Activated CD4-positive, alpha-beta T cell treated with anti-CD3 and anti-CD28 coated beads, Interleukin-2, amount 10 ng/mL, durations not matched to agents 7 days and 5 days (primary cell): Measurements from ENCODE around the gene ZNF407. TPM values are rescaled to one million over a fixed set of nuclear protein-coding genes. Genes with fewer than 3 reads are reported as not detected.

Source experiments
- CTCF ChIA-PET: fragments of 350-600 bp; sonication (Branson Sonifier 250); formaldehyde crosslinking; loops from one replicate; lab custom pipeline; 2021; ENCODE audit warnings: antibody characterized with exemption; lab: Charles Lee
- POLR2A ChIA-PET: fragments of 350-600 bp; sonication (Branson Sonifier 250); formaldehyde crosslinking; loops from one replicate; lab custom pipeline; 2021; ENCODE audit warnings: antibody characterized with exemption; lab: Charles Lee
- DNase-seq: peaks from one replicate; pipeline ENCODE4 v3.0.0-alpha.2; 2020
- H3K27ac Mint-ChIP-seq: one replicate; pipeline ENCODE4 v1.8.0; 2021; ENCODE audit warnings: mild to moderate bottlenecking, moderate library complexity, mixed read lengths
- H3K27me3 Mint-ChIP-seq: one replicate; pipeline ENCODE4 v1.8.0; 2021; ENCODE audit warnings: mixed read lengths
- H3K36me3 Mint-ChIP-seq: one replicate; pipeline ENCODE4 v1.8.0; 2021; ENCODE audit warnings: low read depth, mixed read lengths
- H3K4me1 Mint-ChIP-seq: one replicate; pipeline ENCODE4 v1.8.0; 2021; ENCODE audit warnings: mixed read lengths
- H3K4me3 Mint-ChIP-seq: one replicate; pipeline ENCODE4 v1.8.0; 2021; ENCODE audit warnings: mild to moderate bottlenecking, moderate library complexity, mixed read lengths
- H3K9me3 Mint-ChIP-seq: one replicate; pipeline ENCODE4 v1.8.0; 2021; ENCODE audit warnings: mixed read lengths
- total RNA-seq, 2 experiments: library from RNA; stranded (reverse); gene quantifications; one replicate each; pipeline ENCODE4 v1.2.3, GENCODE V29; 2021

Gene ZNF407
- total RNA-seq, 2 experiments from 2014 or later: 19.3 TPM

GRCh38 chr18:74732380-74732779 lies 134.7 kb downstream of the ZNF407 start:
- no peaks in the 10 kb centered on the region for H3K4me1 Mint-ChIP-seq
- peaks cover 4% of the 10 kb centered on the region for H3K36me3 Mint-ChIP-seq
- CTCF ChIA-PET: no interaction called here

GRCh38 chr18:74733598-74733997 lies 135.9 kb downstream of the ZNF407 start:
- Mint-ChIP-seq H3K9me3 (no peaks in the 10 kb centered on the region), H3K4me1 (no peaks in the 10 kb centered on the region), H3K27me3 (no peaks in the 10 kb centered on the region), H3K4me3 (no peak overlapping the region), H3K36me3 (peaks cover 4% of the 10 kb centered on the region), H3K27ac (no peak overlapping the region)
- ChIA-PET CTCF (no interaction called here), POLR2A (no interaction called here)
- no peak for DNase-seq

More at GRCh38 chr18:74732380-74732779, 134.7 kb downstream of the ZNF407 start:
- Mint-ChIP-seq H3K27ac (no peak overlapping the region), H3K9me3 (no peaks in the 10 kb centered on the region), H3K4me3 (no peak overlapping the region), H3K27me3 (no peaks in the 10 kb centered on the region)
- no peak for DNase-seq
- POLR2A ChIA-PET: no interaction called here

DNA sequence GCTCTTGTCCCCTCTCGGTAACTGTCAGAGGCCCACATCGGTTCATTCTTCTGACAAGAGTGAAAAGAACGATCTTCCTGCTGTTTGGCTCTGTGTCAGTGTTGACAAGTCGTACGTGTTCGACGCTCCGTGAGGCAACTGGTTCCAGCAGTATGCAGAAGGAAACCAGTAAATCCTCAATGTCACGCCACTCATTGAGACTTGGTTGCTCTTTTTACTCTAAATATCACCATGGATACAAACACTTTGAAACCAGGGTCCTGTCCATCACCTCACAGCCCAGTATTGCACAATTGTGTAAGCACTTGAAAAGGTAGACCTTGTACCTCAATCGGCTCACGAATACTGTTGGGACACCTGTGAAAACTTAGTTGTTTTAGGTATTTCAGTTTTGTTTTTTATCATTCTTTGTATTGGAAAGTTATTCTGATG lies 136.4 kb downstream of the ZNF407 start:
- Mint-ChIP-seq H3K36me3 (peaks cover 4% of the 10 kb centered on the region), H3K27ac (no peak overlapping the region), H3K4me1 (no peaks in the 10 kb centered on the region), H3K4me3 (no peak overlapping the region), H3K27me3 (no peaks in the 10 kb centered on the region), H3K9me3 (no peaks in the 10 kb centered on the region)
- CTCF ChIA-PET: no interaction called here
- POLR2A ChIA-PET: no interaction called here
- DNase-seq: no peak

GRCh38 chr18:74739926-74740325 lies 142.3 kb downstream of the ZNF407 start:
- Mint-ChIP-seq H3K27ac (no peak overlapping the region), H3K4me1 (no peaks in the 10 kb centered on the region), H3K9me3 (no peaks in the 10 kb centered on the region), H3K27me3 (no peaks in the 10 kb centered on the region), H3K36me3 (no peaks in the 10 kb centered on the region), H3K4me3 (no peak overlapping the region)
- ChIA-PET POLR2A (no interaction called here), CTCF (no interaction called here)
- DNase-seq: no peak

- H3K4me1 Mint-ChIP-seq: no peaks in the 10 kb centered on the region
- no peaks in the 10 kb centered on the region for H3K36me3 Mint-ChIP-seq
- H3K27ac Mint-ChIP-seq: no peak overlapping the region
- H3K9me3 Mint-ChIP-seq: no peaks in the 10 kb centered on the region
- no peak for DNase-seq
- H3K27me3 Mint-ChIP-seq: no peaks in the 10 kb centered on the region
- ChIA-PET POLR2A (no interaction called here), CTCF (no interaction called here)
- no peak overlapping the region for H3K4me3 Mint-ChIP-seq
Measured at GRCh38 chr18:74742573-74743243, 145.0 kb downstream of the ZNF407 start.

- H3K36me3 Mint-ChIP-seq: peaks cover 3% of the 10 kb centered on the region
- H3K9me3 Mint-ChIP-seq: no peaks in the 10 kb centered on the region
- DNase-seq: no peak
- no peak overlapping the region for H3K4me3 Mint-ChIP-seq
- H3K27ac Mint-ChIP-seq: no peak overlapping the region
- ChIA-PET CTCF (no interaction called here), POLR2A (no interaction called here)
- H3K4me1 Mint-ChIP-seq: no peaks in the 10 kb centered on the region
- no peaks in the 10 kb centered on the region for H3K27me3 Mint-ChIP-seq
Measured at GRCh38 chr18:74745633-74746403, 148.1 kb downstream of the ZNF407 start.

- ChIA-PET POLR2A (no interaction called here), CTCF (no interaction called here)
- H3K9me3 Mint-ChIP-seq: peaks cover 3% of the 10 kb centered on the region
- H3K4me1 Mint-ChIP-seq: no peaks in the 10 kb centered on the region
- DNase-seq: no peak
- no peaks in the 10 kb centered on the region for H3K27me3 Mint-ChIP-seq
- no peak overlapping the region for H3K4me3 Mint-ChIP-seq
- no peak overlapping the region for H3K27ac Mint-ChIP-seq
- H3K36me3 Mint-ChIP-seq: peaks cover 10% of the 10 kb centered on the region
Measured at GRCh38 chr18:74748809-74749208, 151.1 kb downstream of the ZNF407 start.

DNA sequence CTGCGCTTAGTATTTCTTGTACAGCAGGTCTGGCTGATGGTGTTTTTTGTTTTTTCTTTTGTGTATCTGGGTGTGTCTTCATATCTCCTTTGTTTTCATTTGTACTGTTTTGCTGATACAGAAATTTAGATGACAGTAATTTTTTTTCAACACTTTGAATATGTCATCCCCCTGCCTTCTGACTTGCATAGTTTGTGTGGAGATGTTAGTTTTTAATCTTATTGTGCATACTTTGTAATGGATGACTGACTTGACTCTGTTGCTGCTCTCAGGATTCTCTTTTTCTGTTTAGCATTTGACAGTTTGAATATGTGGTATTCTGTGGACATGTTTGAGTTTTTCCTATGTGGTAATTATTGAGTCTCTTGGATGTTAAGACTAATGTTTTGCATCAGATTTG lies 161.3 kb downstream of the ZNF407 start:
- Mint-ChIP-seq H3K27ac (no peak overlapping the region), H3K36me3 (peaks cover 8% of the 10 kb centered on the region), H3K4me3 (no peak overlapping the region), H3K9me3 (peaks cover 9% of the 10 kb centered on the region), H3K27me3 (no peaks in the 10 kb centered on the region), H3K4me1 (no peaks in the 10 kb centered on the region)
- POLR2A ChIA-PET: no interaction called here
- no peak for DNase-seq
- CTCF ChIA-PET: no interaction called here

DNA sequence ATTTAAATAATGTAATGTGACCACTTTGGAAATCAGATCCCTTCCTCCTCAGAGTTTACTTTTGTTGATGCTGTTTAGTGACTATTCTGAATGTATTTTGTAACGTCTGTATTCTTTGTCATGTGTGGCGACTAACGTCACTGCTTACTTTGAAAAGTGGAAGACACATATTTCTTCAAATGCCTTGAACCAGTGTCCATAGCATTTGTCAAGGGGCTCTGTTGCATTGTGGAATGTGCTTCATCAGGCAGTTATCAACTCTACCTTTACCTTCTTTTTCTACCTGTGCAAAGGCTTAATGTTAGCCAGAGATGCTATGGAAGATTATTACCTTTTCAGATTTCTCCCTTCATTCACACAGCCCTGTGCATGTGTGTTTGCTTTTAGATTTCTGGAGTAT lies 162.4 kb downstream of the ZNF407 start:
- no peak overlapping the region for H3K27ac Mint-ChIP-seq
- CTCF ChIA-PET: no interaction called here
- POLR2A ChIA-PET: no interaction called here
- no peak for DNase-seq
- peaks cover 11% of the 10 kb centered on the region for H3K9me3 Mint-ChIP-seq
- H3K4me3 Mint-ChIP-seq: no peak overlapping the region
- no peaks in the 10 kb centered on the region for H3K27me3 Mint-ChIP-seq
- no peaks in the 10 kb centered on the region for H3K4me1 Mint-ChIP-seq
- peaks cover 9% of the 10 kb centered on the region for H3K36me3 Mint-ChIP-seq

- no peak for DNase-seq
- Mint-ChIP-seq H3K9me3 (peaks cover 11% of the 10 kb centered on the region), H3K27ac (no peak overlapping the region), H3K36me3 (peaks cover 9% of the 10 kb centered on the region), H3K27me3 (no peaks in the 10 kb centered on the region), H3K4me3 (no peak overlapping the region), H3K4me1 (no peaks in the 10 kb centered on the region)
- ChIA-PET CTCF (no interaction called here), POLR2A (no interaction called here)
Measured at GRCh38 chr18:74760436-74760835, 162.8 kb downstream of the ZNF407 start.

DNA sequence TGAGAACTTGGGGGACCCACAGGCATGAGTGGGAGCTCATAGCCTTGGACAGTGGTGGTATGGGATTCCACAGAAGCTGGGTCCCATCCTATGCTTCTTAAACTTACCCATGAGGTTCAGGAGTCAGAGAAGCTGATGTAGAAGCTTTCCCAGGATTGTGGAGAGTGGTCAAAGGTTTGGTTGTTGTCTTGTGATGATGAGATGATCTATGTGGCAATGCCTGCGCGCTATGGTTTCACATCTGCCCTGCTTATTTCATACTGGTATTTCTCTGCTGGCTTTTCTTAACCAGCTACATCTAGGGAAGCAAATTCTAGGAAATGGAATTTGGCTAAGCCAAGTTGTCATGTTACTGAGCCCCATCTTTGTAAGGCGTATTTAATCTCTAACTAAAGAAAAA lies 168.6 kb downstream of the ZNF407 start:
- ChIA-PET POLR2A (no interaction called here), CTCF (no interaction called here)
- no peak overlapping the region for H3K4me3 Mint-ChIP-seq
- no peak for DNase-seq
- peaks cover 2% of the 10 kb centered on the region for H3K9me3 Mint-ChIP-seq
- peaks cover 5% of the 10 kb centered on the region for H3K36me3 Mint-ChIP-seq
- no peak overlapping the region for H3K27ac Mint-ChIP-seq
- H3K4me1 Mint-ChIP-seq: no peaks in the 10 kb centered on the region
- no peaks in the 10 kb centered on the region for H3K27me3 Mint-ChIP-seq

DNA sequence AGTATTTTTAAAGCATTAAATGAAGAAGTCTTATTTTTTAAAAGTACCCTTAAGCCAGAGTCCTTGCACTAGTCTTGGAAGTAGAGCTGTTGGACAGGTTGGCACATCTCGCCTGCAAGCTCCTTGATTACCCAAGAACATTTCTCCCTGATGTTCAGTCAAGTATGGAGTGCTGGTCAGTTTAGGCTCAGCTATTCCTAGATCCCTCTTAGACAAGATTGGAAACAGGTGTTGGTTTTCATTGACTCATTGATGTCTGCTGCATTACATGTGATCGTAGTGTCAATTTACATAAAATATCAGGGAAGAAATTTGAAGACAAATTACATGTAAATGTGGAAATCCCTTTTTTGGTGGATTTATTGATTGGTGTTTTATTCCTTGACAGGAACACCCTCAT lies 170.4 kb downstream of the ZNF407 start:
- H3K27ac Mint-ChIP-seq: no peak overlapping the region
- ChIA-PET POLR2A (no interaction called here), CTCF (no interaction called here)
- H3K36me3 Mint-ChIP-seq: peaks cover 3% of the 10 kb centered on the region
- H3K4me3 Mint-ChIP-seq: no peak overlapping the region
- no peak for DNase-seq
- H3K9me3 Mint-ChIP-seq: peaks cover 2% of the 10 kb centered on the region
- peaks cover 2% of the 10 kb centered on the region for H3K4me1 Mint-ChIP-seq
- no peaks in the 10 kb centered on the region for H3K27me3 Mint-ChIP-seq

DNA sequence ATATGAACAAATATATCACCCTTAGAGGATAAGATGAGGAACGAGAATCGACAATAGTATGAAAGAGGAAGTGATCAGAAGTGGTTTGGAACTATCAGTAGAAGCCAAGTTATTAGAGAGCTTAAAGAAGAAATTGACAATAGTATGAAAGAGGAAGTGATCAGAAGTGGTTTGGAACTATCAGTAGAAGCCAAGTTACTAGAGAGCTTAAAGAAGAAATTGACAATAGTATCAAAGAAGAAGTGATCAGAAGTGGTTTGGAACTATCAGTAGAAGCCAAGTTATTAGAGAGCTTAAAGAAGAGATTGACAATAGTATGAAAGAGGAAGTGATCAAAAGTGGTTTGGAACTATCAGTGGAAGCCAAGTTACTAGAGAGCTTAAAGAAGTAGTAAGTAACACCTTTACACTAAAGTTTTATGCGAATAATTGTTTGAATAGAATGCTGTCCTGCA lies 175.5 kb downstream of the ZNF407 start:
- ChIA-PET POLR2A (no interaction called here), CTCF (no interaction called here)
- Mint-ChIP-seq H3K9me3 (no peaks in the 10 kb centered on the region), H3K27ac (no peak overlapping the region), H3K4me1 (peaks cover 5% of the 10 kb centered on the region), H3K27me3 (no peaks in the 10 kb centered on the region), H3K4me3 (no peak overlapping the region), H3K36me3 (no peaks in the 10 kb centered on the region)
- no peak for DNase-seq
